ENCODE data around the gene FCRL6. TPM values are rescaled to one million over a fixed set of nuclear protein-coding genes. Genes with fewer than 3 reads are reported as not detected.

Gene FCRL6

Small RNAs within 50 kb of the gene (small RNA-seq; reads per million reads assigned to genes)
- not detected for gene RF00570
